Activated T-cell treated with anti-CD3 and anti-CD28 coated beads for 48 hours (primary cell): ENCODE data around the gene BLOC1S1.
A peak's percentile ranks its signal among the peaks of the same experiment; 100 is the strongest.
"Not testable (repeated sequence)": the region's sequence is repeated elsewhere in the genome, so short reads cannot be mapped to it uniquely, and the experiment has no call there.

ENCODE experiments used
- DNase-seq: peaks from one replicate; pipeline ENCODE4 v3.0.0-alpha.2; 2020; ENCODE audit warnings: low read depth

BLOC1S1 gene

GRCh38 chr12:55745361-55746173 is 29.7 kb downstream of the BLOC1S1 start:
- no peak for DNase-seq

- no peak for DNase-seq
Observed at GRCh38 chr12:55746174-55746912, 30.5 kb downstream of the BLOC1S1 start.

- DNase-seq = no peak
Observed at GRCh38 chr12:55746913-55747231, 31.0 kb downstream of the BLOC1S1 start.

- DNase-seq = no peak
Observed at GRCh38 chr12:55748230-55748993, 32.6 kb downstream of the BLOC1S1 start.

GRCh38 chr12:55755246-55755645 is 39.4 kb downstream of the BLOC1S1 start:
- no peak for DNase-seq

GRCh38 chr12:55757701-55758100 is 41.9 kb downstream of the BLOC1S1 start:
- DNase-seq = no peak

- not testable (repeated sequence) for DNase-seq
Observed at GRCh38 chr12:55758575-55758974, 42.7 kb downstream of the BLOC1S1 start.

- peak; percentile 54 for DNase-seq
Observed at GRCh38 chr12:55760663-55761062, 44.8 kb downstream of the BLOC1S1 start.

GRCh38 chr12:55762646-55763045 is 46.8 kb downstream of the BLOC1S1 start:
- DNase-seq = no peak

- DNase-seq = no peak
Observed at GRCh38 chr12:55765736-55766290, 50.0 kb downstream of the BLOC1S1 start.

- no peak for DNase-seq
Observed at GRCh38 chr12:55767156-55767555, 51.3 kb downstream of the BLOC1S1 start.
